Activated CD8-positive, alpha-beta T cell treated with anti-CD3 and anti-CD28 coated beads, Interleukin-2, amount 10 ng/mL, durations not matched to agents 7 days and 5 days (primary cell): ENCODE measurements around the gene VAT1L. TPM values are rescaled to one million over a fixed set of nuclear protein-coding genes. Genes with fewer than 3 reads are reported as not detected.

ENCODE experiments used
- ATAC-seq: fragments of 150-1000 bp; cut with Tn5 transposase; one replicate; pipeline ENCODE4 v1.10.0; 2021; ENCODE audit warnings: moderate library complexity
- CTCF ChIA-PET: fragments of 350-600 bp; sonication (Branson Sonifier 250); formaldehyde crosslinking; loops from one replicate; lab custom pipeline; 2021; ENCODE audit warnings: antibody characterized with exemption; lab: Charles Lee
- POLR2A ChIA-PET: fragments of 350-600 bp; sonication (Branson Sonifier 250); formaldehyde crosslinking; loops from one replicate; lab custom pipeline; 2021; ENCODE audit warnings: antibody characterized with exemption; lab: Charles Lee
- DNase-seq: peaks from one replicate; pipeline ENCODE4 v3.0.0-alpha.2; 2020
- H3K27ac Mint-ChIP-seq: one replicate; pipeline ENCODE4 v1.8.0; 2021; ENCODE audit warnings: mild to moderate bottlenecking, mixed read lengths
- H3K27me3 Mint-ChIP-seq: one replicate; pipeline ENCODE4 v1.8.0; 2021; ENCODE audit warnings: low read depth, mixed read lengths
- H3K36me3 Mint-ChIP-seq: one replicate; pipeline ENCODE4 v1.8.0; 2021; ENCODE audit warnings: low read depth, mixed read lengths
- H3K4me1 Mint-ChIP-seq: one replicate; pipeline ENCODE4 v1.8.0; 2021; ENCODE audit warnings: low read depth, mixed read lengths
- H3K4me3 Mint-ChIP-seq: one replicate; pipeline ENCODE4 v1.8.0; 2021; ENCODE audit warnings: mild to moderate bottlenecking, mixed read lengths
- H3K9me3 Mint-ChIP-seq: one replicate; pipeline ENCODE4 v1.8.0; 2022; ENCODE audit warnings: mixed read lengths; ENCODE audit not compliant: insufficient read depth
- total RNA-seq, 2 experiments: library from RNA; stranded (reverse); gene quantifications; one replicate each; pipeline ENCODE4 v1.2.3, GENCODE V29; 2021

Gene VAT1L
- total RNA-seq, 2 experiments from 2014 or later: not detected

- POLR2A ChIA-PET: no interaction called here
- Mint-ChIP-seq H3K4me1 (no peaks in the 10 kb centered on the region), H3K9me3 (no peaks in the 10 kb centered on the region), H3K27me3 (no peaks in the 10 kb centered on the region), H3K4me3 (no peak overlapping the region), H3K27ac (no peak overlapping the region), H3K36me3 (no peaks in the 10 kb centered on the region)
- CTCF ChIA-PET: no interaction called here
- ATAC-seq: no peak
- no peak for DNase-seq
Measured at GRCh38 chr16:77840673-77841501, 52.5 kb downstream of the VAT1L start.

- no peak for ATAC-seq
- H3K4me3 Mint-ChIP-seq: no peak overlapping the region
- H3K36me3 Mint-ChIP-seq: no peaks in the 10 kb centered on the region
- CTCF ChIA-PET: no interaction called here
- no peaks in the 10 kb centered on the region for H3K4me1 Mint-ChIP-seq
- H3K27me3 Mint-ChIP-seq: no peaks in the 10 kb centered on the region
- DNase-seq: no peak
- no peak overlapping the region for H3K27ac Mint-ChIP-seq
- POLR2A ChIA-PET: no interaction called here
- no peaks in the 10 kb centered on the region for H3K9me3 Mint-ChIP-seq
Measured at GRCh38 chr16:77841502-77841763, 53.1 kb downstream of the VAT1L start.

GRCh38 chr16:77842468-77842867, 54.1 kb downstream of the VAT1L start:
- H3K9me3 Mint-ChIP-seq: no peaks in the 10 kb centered on the region
- POLR2A ChIA-PET: no interaction called here

GRCh38 chr16:77843405-77843804, 55.0 kb downstream of the VAT1L start:
- ChIA-PET POLR2A (no interaction called here), CTCF (no interaction called here)
- Mint-ChIP-seq H3K27ac (no peak overlapping the region), H3K36me3 (no peaks in the 10 kb centered on the region), H3K27me3 (no peaks in the 10 kb centered on the region), H3K4me3 (no peak overlapping the region), H3K9me3 (no peaks in the 10 kb centered on the region), H3K4me1 (no peaks in the 10 kb centered on the region)
- DNase-seq (no peak), ATAC-seq (no peak)

More at GRCh38 chr16:77842468-77842867, 54.1 kb downstream of the VAT1L start:
- CTCF ChIA-PET: no interaction called here
- Mint-ChIP-seq H3K36me3 (no peaks in the 10 kb centered on the region), H3K4me3 (no peak overlapping the region), H3K27ac (no peak overlapping the region), H3K27me3 (no peaks in the 10 kb centered on the region), H3K4me1 (no peaks in the 10 kb centered on the region)
- DNase-seq (no peak), ATAC-seq (no peak)

- no peak for ATAC-seq
- no peaks in the 10 kb centered on the region for H3K27me3 Mint-ChIP-seq
- ChIA-PET CTCF (no interaction called here), POLR2A (no interaction called here)
- H3K36me3 Mint-ChIP-seq: no peaks in the 10 kb centered on the region
- no peak overlapping the region for H3K4me3 Mint-ChIP-seq
- H3K9me3 Mint-ChIP-seq: no peaks in the 10 kb centered on the region
- H3K4me1 Mint-ChIP-seq: no peaks in the 10 kb centered on the region
- no peak overlapping the region for H3K27ac Mint-ChIP-seq
- DNase-seq: no peak
Measured at GRCh38 chr16:77844801-77845200, 56.4 kb downstream of the VAT1L start.

- H3K4me3 Mint-ChIP-seq: no peak overlapping the region
- no peak for DNase-seq
- H3K4me1 Mint-ChIP-seq: no peaks in the 10 kb centered on the region
- H3K27ac Mint-ChIP-seq: no peak overlapping the region
- ChIA-PET POLR2A (no interaction called here), CTCF (no interaction called here)
- ATAC-seq: no peak
- no peaks in the 10 kb centered on the region for H3K27me3 Mint-ChIP-seq
- no peaks in the 10 kb centered on the region for H3K9me3 Mint-ChIP-seq
- no peaks in the 10 kb centered on the region for H3K36me3 Mint-ChIP-seq
Measured at GRCh38 chr16:77849646-77850258, 61.4 kb downstream of the VAT1L start.

GRCh38 chr16:77850636-77851333, 62.4 kb downstream of the VAT1L start:
- no peak overlapping the region for H3K27ac Mint-ChIP-seq
- no peaks in the 10 kb centered on the region for H3K36me3 Mint-ChIP-seq
- no peak for ATAC-seq
- no peaks in the 10 kb centered on the region for H3K4me1 Mint-ChIP-seq
- CTCF ChIA-PET: no interaction called here
- no peak for DNase-seq
- POLR2A ChIA-PET: no interaction called here
- no peaks in the 10 kb centered on the region for H3K27me3 Mint-ChIP-seq
- H3K9me3 Mint-ChIP-seq: no peaks in the 10 kb centered on the region
- no peak overlapping the region for H3K4me3 Mint-ChIP-seq

GRCh38 chr16:77853161-77853560, 64.8 kb downstream of the VAT1L start:
- no peaks in the 10 kb centered on the region for H3K36me3 Mint-ChIP-seq
- H3K27ac Mint-ChIP-seq: no peak overlapping the region
- H3K4me1 Mint-ChIP-seq: no peaks in the 10 kb centered on the region
- ATAC-seq: no peak
- peaks cover 5% of the 10 kb centered on the region for H3K27me3 Mint-ChIP-seq
- no peaks in the 10 kb centered on the region for H3K9me3 Mint-ChIP-seq
- no peak overlapping the region for H3K4me3 Mint-ChIP-seq
- DNase-seq: no peak
- ChIA-PET CTCF (no interaction called here), POLR2A (no interaction called here)

- H3K27ac Mint-ChIP-seq: no peak overlapping the region
- POLR2A ChIA-PET: no interaction called here
- CTCF ChIA-PET: no interaction called here
- H3K4me1 Mint-ChIP-seq: no peaks in the 10 kb centered on the region
- no peaks in the 10 kb centered on the region for H3K9me3 Mint-ChIP-seq
- DNase-seq: no peak
- peaks cover 5% of the 10 kb centered on the region for H3K27me3 Mint-ChIP-seq
- no peak overlapping the region for H3K4me3 Mint-ChIP-seq
- no peaks in the 10 kb centered on the region for H3K36me3 Mint-ChIP-seq
- ATAC-seq: no peak
Measured at GRCh38 chr16:77856438-77857160, 68.2 kb downstream of the VAT1L start.

- ATAC-seq (no peak), DNase-seq (no peak)
- Mint-ChIP-seq H3K27ac (no peak overlapping the region), H3K9me3 (no peaks in the 10 kb centered on the region), H3K27me3 (peaks cover 5% of the 10 kb centered on the region), H3K36me3 (no peaks in the 10 kb centered on the region), H3K4me1 (no peaks in the 10 kb centered on the region), H3K4me3 (no peak overlapping the region)
- POLR2A ChIA-PET: no interaction called here
- CTCF ChIA-PET: no interaction called here
Measured at GRCh38 chr16:77858060-77858459, 69.7 kb downstream of the VAT1L start.

GRCh38 chr16:77859493-77860232, 71.3 kb downstream of the VAT1L start:
- DNase-seq (no peak), ATAC-seq (no peak)
- H3K4me1 Mint-ChIP-seq: no peaks in the 10 kb centered on the region
- H3K4me3 Mint-ChIP-seq: no peak overlapping the region
- CTCF ChIA-PET: no interaction called here
- no peak overlapping the region for H3K27ac Mint-ChIP-seq
- POLR2A ChIA-PET: no interaction called here
- H3K9me3 Mint-ChIP-seq: no peaks in the 10 kb centered on the region
- H3K36me3 Mint-ChIP-seq: no peaks in the 10 kb centered on the region
- H3K27me3 Mint-ChIP-seq: peaks cover 5% of the 10 kb centered on the region
